NCI-H2029 (cell line): ENCODE data around the gene CDH1.

Experiments
- DNase-seq: peaks from one replicate; lab custom pipeline; 2025; lab: John Stamatoyannopoulos, UW

Gene CDH1

DNA sequence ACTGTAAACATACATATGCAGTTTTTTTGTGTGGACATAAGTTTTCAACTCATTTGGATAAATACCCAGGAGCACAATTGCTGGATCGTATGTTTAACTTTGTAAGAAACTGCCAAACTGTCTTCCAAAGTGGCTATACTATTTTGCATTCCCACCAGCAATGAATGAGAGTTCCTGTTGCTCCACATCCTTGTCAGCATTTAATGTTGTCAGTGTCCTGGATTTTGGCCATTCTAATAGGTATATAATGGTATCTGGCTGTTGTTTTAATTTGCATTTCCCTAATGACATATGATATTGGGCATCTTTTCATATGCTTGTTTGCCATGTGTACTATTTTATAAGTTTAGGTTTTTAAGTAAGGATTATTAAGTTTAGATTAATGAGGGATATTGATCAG lies 120.4 kb downstream of the CDH1 start:
- DNase-seq: no peak

DNA sequence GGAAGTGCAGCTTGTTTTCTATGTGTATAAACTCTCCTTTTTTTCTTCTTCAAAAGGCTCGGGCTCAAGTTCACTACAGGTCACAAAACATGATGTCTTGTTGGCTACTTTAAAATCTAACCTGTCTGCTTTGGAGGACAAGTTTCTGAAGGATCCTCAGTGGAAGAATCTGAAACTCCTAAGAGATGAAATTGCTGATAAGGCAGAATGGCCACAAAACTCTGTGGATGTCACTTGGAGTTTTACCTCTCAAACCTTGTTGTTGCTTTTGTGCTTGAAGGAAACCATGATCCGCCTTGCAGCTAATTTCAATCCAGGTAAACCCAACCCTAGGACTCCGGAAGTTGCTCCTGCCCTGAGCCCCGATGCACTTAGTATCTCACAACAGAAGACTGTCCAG lies 122.7 kb downstream of the CDH1 start:
- no peak for DNase-seq

DNA sequence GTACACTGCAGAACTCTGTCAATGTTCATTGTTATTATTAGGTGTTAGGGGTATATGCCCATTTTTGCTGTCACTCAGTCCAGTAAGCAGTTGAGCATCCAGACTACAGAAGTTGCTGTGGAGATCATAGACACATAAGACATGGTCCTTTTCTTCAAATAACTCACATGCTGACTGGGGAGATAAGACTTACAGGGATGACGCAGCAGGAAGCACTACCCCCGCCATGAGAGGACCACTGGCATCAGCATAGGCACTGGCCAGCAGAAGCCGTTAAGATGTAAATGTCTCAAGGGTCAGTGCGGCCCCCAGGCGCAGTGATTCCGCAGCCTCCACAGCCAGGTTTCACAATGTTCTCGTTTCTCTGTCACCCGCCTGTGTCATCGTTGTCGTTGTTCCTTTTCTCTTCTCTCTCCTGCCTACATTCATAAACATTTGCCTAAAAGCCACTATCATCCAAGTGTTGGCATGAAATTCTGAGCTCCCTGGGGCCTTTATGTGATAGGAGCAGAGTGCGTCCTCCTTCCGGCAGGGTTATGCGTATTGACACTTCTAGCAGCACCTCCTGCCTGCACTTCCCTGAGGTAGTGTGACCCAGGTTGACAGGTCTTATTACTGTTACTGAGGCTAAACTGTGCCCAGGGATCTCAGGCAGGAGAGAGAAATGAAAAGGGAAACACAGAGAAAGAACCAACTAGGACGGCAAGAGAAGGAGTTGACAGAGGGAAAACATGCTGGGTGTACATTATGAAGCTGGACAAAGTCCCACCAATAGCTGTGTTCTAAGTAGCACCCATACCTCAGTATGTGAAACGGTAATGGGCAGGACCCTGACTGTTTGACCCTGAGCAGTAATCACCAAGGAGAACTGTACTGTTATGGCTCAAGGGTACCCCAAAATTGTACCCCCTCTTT lies 124.1 kb downstream of the CDH1 start:
- no peak for DNase-seq

DNA sequence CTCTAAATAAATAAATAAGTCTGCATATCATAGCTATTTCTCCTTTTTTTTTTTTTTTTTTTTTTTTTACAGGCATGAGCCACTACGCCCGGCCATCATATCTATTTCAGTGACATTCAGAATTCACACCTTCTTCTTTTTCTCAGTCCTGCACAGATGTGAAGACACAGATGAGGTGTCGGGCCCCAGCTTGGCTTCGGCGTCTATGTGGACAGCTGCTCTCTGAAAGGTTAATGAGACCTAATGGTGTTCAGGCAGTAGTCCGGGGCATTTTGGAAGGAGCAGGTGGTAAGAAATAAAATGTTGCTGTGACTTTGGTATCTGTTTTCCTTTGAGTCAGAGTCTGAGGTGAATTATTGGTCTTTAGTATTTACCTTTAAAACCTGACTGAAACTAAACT lies 129.8 kb downstream of the CDH1 start:
- no peak for DNase-seq

DNA sequence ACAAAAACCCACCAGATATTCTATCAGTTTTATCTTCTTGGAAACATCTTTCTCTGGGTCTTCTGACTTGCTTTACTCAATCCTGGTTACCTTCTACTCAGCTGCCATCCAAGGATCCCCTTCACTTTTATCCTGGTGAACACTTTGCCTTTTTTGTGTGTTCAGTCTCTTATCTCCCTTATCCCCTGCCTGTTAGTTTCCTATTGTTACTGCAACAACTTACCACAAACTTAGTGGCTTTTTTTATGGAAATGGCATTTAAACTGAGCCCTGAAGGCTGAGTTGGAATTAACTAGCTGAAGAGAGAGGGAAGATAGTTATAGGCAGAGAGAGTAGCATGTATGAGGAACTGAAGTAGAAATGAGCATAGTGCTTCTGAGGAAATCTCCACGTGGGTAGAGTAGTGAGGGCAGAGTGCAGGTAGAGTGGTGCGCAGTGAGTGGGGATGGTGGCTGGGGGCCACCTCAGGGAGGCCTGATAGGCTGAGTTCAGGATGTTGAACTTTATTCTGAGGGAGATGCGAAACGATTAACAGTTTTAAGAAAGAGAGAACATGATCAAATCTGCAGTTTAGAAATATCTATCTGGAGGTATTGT lies 132.5 kb downstream of the CDH1 start:
- no peak for DNase-seq

DNA sequence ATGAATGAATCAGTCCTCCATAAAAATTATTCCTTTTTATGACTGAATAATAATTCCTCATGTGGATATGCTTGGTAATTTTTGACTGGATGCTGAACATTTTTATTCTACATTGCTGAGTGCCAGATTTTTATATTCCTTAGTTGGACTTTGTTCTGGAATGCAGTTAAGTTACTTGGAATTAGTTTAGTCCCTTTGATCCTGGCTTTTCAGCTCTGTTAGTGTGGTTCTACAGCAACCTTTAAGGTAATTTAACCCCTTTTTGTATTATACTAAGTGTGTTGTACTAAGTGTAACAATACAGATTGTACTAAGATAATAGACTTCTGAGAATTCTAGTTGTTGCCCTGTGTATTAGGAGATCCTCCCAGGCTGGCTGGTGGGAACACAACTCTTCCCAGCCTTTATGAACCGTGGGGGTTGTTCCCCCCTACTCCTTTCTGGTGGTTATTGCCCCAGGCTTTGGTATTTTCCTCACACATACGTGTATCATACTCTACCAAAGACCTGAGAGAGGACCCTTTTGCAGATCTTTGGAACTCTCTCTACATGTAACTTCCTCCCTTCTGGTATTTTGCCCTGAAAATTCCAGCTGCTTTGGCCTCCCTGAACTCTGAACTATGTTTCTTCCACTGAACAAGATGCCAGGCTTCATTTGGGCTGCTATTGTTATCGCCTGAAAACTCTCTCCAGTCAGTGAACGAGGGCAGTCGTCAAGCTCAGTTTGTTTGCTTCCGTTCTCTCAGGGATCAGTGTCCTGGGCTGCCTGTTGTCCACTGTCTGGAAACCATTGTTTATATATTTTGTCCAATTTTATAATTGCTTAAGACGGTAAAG lies 136.8 kb downstream of the CDH1 start:
- DNase-seq: no peak

DNA sequence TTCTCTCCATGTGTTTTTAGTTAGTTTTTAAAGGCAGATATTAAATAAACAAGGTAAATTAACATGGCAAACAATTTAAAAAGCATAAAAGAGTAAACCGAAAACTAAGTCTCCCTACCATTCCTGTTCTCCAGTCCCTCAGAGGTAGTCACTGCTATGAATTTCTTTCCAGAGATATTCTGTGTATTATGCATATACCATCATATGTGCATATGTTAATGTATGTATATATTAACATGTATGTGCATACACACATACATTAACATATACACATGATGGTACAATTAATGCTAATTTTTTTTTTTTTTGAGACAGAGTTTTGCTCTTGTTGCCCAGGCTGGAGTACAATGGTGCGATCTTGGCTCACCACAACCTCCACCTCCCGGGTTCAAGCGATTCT lies 138.8 kb downstream of the CDH1 start:
- no peak for DNase-seq

DNA sequence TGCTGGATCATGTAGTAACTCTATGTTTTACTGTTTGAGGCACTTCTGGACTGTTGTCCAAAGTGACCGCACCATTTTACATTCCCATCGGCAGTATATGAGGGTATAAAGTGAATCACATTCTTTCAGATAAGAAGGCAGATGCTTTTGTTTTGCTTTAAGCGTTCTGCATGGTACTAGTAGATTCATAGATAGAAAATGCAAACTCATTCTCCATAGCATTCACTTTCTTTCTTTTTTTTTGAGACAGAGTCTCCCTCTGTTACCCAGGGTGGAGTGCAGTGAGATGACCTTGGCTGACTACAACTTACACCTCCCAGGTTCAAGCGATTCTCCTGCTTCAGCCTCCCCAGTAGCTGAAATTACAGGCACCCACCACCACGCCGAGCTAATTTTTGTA lies 146.6 kb downstream of the CDH1 start:
- no peak for DNase-seq

DNA sequence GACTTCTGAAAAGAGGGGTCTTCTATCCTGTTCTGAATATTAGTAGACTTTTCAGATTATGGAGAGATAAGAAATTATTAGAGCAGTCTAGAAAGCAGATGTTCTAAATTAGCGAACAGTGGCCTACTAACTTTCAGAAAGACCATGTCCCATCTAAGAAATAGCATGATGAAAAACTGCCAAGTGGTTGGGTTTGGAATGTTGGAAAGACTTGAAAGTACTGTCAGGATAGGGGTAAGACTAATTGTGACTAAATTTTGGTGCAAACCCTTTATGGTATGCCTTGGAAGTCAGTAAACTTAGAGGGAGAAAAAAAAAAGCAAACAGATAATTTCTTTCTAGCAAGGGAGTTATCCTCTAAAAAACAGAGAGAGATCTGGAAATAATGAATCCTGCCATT lies 147.3 kb downstream of the CDH1 start:
- no peak for DNase-seq
